ENCODE results near the gene CYP1B1. TPM values are rescaled to one million over a fixed set of nuclear protein-coding genes. Genes with fewer than 3 reads are reported as not detected.

Gene CYP1B1
- total RNA-seq, 3 donors from 2014 or later = 1.6 to 15.0 (median 13.8) TPM

DNA sequence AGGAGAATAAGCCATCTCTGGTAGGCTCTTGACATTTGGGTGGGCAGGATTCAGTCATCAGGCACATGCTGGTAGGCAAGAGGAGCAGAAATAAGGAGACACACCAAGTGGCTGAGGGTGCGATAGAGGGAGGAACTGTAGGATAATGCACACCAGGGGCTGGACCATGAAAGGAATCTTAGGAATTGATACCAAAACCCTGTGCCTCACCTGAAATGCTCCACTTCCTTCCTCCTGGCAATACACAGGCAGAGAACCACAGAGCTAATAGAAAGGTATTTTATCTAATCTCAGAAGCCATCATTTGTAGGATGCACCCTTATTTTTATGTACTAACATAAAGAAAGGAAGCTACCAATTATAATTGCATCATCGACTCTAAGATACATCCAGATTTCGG, 4.4 kb upstream of the CYP1B1 start:
- no peak overlapping the region for H3K4me3 ChIP-seq
- ATAC-seq = no peak
- no peaks in the 10 kb centered on the region for H3K9me3 ChIP-seq
- intact Hi-C loops (cut with DNase I, micrococcal nuclease) = no loop called here
- no peak for DNase-seq
- TF ChIP-seq, protein P1, sequence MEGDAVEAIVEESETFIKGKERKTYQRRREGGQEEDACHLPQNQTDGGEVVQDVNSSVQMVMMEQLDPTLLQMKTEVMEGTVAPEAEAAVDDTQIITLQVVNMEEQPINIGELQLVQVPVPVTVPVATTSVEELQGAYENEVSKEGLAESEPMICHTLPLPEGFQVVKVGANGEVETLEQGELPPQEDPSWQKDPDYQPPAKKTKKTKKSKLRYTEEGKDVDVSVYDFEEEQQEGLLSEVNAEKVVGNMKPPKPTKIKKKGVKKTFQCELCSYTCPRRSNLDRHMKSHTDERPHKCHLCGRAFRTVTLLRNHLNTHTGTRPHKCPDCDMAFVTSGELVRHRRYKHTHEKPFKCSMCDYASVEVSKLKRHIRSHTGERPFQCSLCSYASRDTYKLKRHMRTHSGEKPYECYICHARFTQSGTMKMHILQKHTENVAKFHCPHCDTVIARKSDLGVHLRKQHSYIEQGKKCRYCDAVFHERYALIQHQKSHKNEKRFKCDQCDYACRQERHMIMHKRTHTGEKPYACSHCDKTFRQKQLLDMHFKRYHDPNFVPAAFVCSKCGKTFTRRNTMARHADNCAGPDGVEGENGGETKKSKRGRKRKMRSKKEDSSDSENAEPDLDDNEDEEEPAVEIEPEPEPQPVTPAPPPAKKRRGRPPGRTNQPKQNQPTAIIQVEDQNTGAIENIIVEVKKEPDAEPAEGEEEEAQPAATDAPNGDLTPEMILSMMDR (IDR thresholded peaks at IDR 0.05) = no peak
- peaks cover 20% of the 10 kb centered on the region for H3K4me1 ChIP-seq (ENCODE audit: low read depth)
- no peaks in the 10 kb centered on the region for H3K36me3 ChIP-seq (ENCODE audit: low read depth)

DNA sequence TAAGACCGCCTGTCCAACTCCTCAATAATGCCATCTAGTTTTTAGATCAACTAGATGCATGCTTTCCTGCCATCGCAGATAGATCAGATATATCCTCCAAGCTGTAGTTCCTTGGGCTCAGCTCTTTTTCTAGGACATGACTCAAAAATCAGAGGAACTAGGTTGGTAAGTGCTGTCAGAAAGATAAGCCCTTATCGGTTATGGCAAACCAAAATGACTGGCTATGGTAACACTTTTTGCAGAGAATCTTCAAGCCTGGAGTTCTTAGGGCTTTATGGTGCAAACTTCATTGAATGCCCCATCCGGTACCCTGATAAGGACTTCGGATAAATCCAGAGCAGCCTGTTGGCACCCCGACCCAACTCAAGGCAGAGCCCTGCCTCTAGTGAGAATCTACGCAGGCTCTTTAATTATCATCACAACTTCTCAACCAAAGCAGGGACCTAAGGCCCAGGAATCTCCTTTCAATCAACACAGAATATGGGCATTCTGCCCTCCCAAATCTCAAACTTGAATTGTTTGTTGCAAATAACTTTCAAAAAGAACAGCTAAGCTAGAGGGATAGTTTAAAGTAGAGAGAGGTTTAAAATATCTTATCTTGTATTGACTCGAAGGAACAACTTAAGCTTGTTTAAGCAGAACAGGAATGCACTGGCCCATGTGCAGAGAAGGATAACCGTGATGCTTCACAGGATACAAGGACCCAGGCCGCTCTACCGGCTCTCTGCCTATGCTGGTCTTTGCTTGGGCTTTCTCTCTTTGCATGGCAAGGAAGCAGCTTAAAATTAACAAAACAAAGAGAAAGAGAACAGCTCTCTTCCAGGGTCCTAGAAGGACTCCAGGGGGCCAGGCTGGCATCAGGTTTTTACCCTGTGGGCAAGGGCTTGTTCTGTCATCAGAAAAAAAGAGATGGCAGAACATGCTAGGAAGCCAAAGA, 3.4 kb upstream of the CYP1B1 start:
- H3K4me3 ChIP-seq = no peak overlapping the region
- H3K36me3 ChIP-seq (ENCODE audit: low read depth) = no peaks in the 10 kb centered on the region
- ATAC-seq (no peak), DNase-seq (no peak)
- intact Hi-C loops (cut with DNase I, micrococcal nuclease) = no loop called here
- H3K9me3 ChIP-seq = no peaks in the 10 kb centered on the region
- peaks cover 26% of the 10 kb centered on the region for H3K4me1 ChIP-seq (ENCODE audit: low read depth)
- TF ChIP-seq, protein P1 (IDR thresholded peaks at IDR 0.05) = no peak

DNA sequence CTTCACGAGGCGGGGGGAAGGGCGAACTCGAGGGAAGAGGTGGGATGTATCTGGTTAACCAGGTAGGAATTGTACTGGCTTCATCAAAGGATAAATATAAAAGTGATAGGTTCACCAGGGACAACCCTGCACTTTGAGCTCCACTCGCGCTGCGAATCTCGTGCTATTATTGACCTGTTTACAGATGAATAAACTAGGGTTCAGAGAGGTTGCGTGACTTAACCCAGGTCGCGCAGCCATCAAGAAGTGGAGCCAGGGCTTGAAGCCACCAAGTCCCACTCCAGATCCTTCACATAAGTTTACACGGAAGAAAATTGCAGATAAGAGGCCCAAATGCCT, 1.4 kb upstream of the CYP1B1 start:
- intact Hi-C loops (cut with DNase I, micrococcal nuclease) = no loop called here
- TF ChIP-seq, protein P1 (IDR thresholded peaks at IDR 0.05) = no peak
- no peaks in the 10 kb centered on the region for H3K36me3 ChIP-seq (ENCODE audit: low read depth)
- H3K9me3 ChIP-seq = no peaks in the 10 kb centered on the region
- H3K4me1 ChIP-seq (ENCODE audit: low read depth) = peaks cover 33% of the 10 kb centered on the region
- no peak overlapping the region for H3K4me3 ChIP-seq
- DNase-seq (no peak), ATAC-seq (no peak)

DNA sequence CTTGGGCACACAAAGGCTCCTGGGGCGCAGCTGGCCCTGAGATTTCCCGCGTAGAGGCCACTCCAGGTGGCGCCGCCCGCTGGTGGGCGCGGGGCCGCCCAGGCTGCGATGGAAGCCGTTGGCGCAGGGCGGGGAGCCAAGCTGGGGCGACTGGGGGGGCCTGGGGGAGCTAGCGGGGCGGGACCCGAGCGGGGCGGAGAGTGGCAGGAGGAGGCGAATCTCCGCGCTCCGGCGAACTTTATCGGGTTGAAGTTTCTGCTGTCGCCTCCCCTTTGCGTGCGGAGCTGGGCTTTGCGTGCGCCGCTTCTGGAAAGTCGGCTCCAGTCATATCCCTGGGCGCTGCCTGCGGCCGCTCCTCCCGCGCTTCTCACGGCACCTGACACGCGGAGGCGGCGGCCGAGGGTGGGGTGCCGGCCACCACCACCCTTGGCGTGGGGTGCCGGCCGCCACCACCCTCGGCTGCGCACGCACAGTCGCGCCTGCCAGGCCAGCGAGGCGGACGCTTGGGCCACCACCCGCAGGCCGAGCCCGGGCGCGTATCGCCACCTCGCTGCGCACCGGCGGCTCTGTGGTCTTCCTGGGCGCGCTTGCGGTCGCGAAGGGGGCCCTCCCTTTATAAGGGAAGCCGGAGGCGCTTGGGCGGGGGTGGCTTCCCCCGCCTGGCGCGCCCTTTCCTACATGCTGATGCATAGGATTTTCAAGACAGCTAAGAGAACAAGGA, 919 bp upstream of the CYP1B1 start:
- intact Hi-C loops (cut with DNase I, micrococcal nuclease) = no loop called here
- TF ChIP-seq, protein P1 (IDR thresholded peaks at IDR 0.05) = no peak
- H3K4me1 ChIP-seq (ENCODE audit: low read depth) = peaks cover 33% of the 10 kb centered on the region

DNA sequence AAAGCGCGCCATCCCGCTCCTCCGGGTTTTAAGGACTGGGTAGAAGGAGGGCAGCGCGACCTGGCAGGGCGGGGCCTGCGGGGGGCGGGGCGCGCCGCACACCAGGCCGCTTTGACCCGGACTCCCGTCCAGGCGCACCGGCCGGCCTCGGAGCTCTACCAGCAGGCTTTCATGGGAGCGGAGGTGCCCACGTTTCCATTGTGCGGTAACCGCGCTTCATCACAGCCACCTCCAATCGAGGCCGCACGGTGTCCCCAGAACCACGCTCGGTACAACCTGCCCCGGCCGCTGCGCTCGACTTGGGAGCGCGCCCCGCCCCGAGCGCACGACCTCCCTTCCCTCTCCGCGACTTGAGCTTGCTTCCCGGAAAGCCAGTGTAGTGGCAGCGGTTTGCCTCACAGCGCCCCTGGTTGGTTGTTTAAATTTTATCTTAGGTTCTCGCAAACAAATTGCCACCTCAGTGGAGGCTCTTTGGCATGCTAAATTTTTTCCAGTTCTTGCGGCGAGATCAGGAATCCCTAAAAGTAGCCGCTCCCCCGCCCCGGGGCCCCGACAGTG, 280 bp upstream of the CYP1B1 start:
- TF ChIP-seq, protein P1 (IDR thresholded peaks at IDR 0.05) = no peak
- Histone ChIP-seq H3K4me1 (ENCODE audit: low read depth) (peaks cover 33% of the 10 kb centered on the region), H3K36me3 (ENCODE audit: low read depth) (no peaks in the 10 kb centered on the region), H3K4me3 (no peak overlapping the region), H3K9me3 (no peaks in the 10 kb centered on the region)
- ATAC-seq (peak; percentile 81), DNase-seq (peak; percentile 57 to 74 (median 73))
- intact Hi-C loops (cut with DNase I, micrococcal nuclease) = no loop called here

More for the DNA sequence above, 919 bp upstream of the CYP1B1 start:
- H3K9me3 ChIP-seq = no peaks in the 10 kb centered on the region
- H3K4me3 ChIP-seq = no peak overlapping the region
- H3K36me3 ChIP-seq (ENCODE audit: low read depth) = no peaks in the 10 kb centered on the region
- DNase-seq (peak; percentile 49 to 81 (median 77)), ATAC-seq (peak; percentile 79)
